Neural cell (in vitro differentiated cells): ENCODE results near the gene SERTAD1. TPM values are rescaled to one million over a fixed set of nuclear protein-coding genes. Genes with fewer than 3 reads are reported as not detected.

Experiments
- H2AFZ ChIP-seq: fragments of 200-600, 300-800 bp; sonication (generic), shearing (Covaris generic); 2 replicates; pipeline ENCODE4 v1.6.0; 2014; ENCODE audit warnings: low read depth, mild to moderate bottlenecking, antibody characterized with exemption, low read length, moderate library complexity
- H3F3A ChIP-seq: fragments of 200-600 bp; shearing (Covaris generic); 2 replicates; pipeline ENCODE4 v1.6.1; 2016; ENCODE audit warnings: mild to moderate bottlenecking, moderate library complexity, mixed read lengths, antibody characterized with exemption, low read length; ENCODE audit not compliant: insufficient read depth, poor library complexity, severe bottlenecking
- H3K27ac ChIP-seq: fragments of 200-600, 300-800 bp; sonication (generic), shearing (Covaris generic); 2 replicates; pipeline ENCODE4 v1.5.1; 2014; ENCODE audit warnings: mild to moderate bottlenecking, low read length, moderate library complexity
- H3K27me3 ChIP-seq: fragments of 300-800, 200-600 bp; sonication (generic), shearing (Covaris generic); 2 replicates; pipeline ENCODE4 v1.6.0; 2014; ENCODE audit warnings: mild to moderate bottlenecking, low read depth, low read length, moderate library complexity; ENCODE audit not compliant: insufficient read depth
- H3K36me3 ChIP-seq: fragments of 300-800, 200-600 bp; sonication (generic), shearing (Covaris generic); 2 replicates; pipeline ENCODE4 v1.5.1; 2014; ENCODE audit warnings: mild to moderate bottlenecking, antibody characterized with exemption, low read length, moderate library complexity; ENCODE audit not compliant: insufficient read depth
- H3K4me2 ChIP-seq: fragments of 300-800, 200-600 bp; sonication (generic), shearing (Covaris generic); 2 replicates; pipeline ENCODE4 v1.6.0; 2014; ENCODE audit warnings: mild to moderate bottlenecking, low read length
- H3K4me3 ChIP-seq: fragments of 300-800, 200-600 bp; sonication (generic), shearing (Covaris generic); 2 replicates; pipeline ENCODE4 v1.5.1; 2014; ENCODE audit warnings: mild to moderate bottlenecking, low read length, moderate library complexity
- H3K79me2 ChIP-seq: fragments of 200-600 bp; shearing (Covaris generic); replicated peaks from 2 replicates; pipeline ENCODE4 v1.6.0; 2014; ENCODE audit warnings: mild to moderate bottlenecking, low read length, moderate library complexity; ENCODE audit not compliant: insufficient read depth
- H3K9ac ChIP-seq: fragments of 300-800, 200-600 bp; sonication (generic), shearing (Covaris generic); 2 replicates; pipeline ENCODE4 v1.6.1; 2016; ENCODE audit warnings: mild to moderate bottlenecking, low read length, mixed read lengths
- H3K9me2 ChIP-seq: fragments of 200-600 bp; shearing (Covaris generic); 2 replicates; pipeline ENCODE4 v1.6.1; 2016; ENCODE audit warnings: mild to moderate bottlenecking, low read length, mixed read lengths; ENCODE audit not compliant: insufficient read depth
- H3K9me3 ChIP-seq: fragments of 200-600, 300-800 bp; sonication (generic), shearing (Covaris generic); 2 replicates; pipeline ENCODE4 v1.6.1; 2016; ENCODE audit warnings: mild to moderate bottlenecking, mixed run types, low read length, moderate library complexity, mixed read lengths
- H4K20me1 ChIP-seq: fragments of 200-600 bp; shearing (Covaris generic); 2 replicates; pipeline ENCODE4 v1.6.1; 2016; ENCODE audit warnings: mild to moderate bottlenecking, mixed run types; ENCODE audit not compliant: insufficient read depth
- EP300 ChIP-seq: fragments of 450-650 bp; conservative IDR thresholded peaks from 2 replicates; pipeline ENCODE4 v1.6.1; 2014; ENCODE audit warnings: antibody characterized with exemption, mild to moderate bottlenecking, moderate library complexity; ENCODE audit not compliant: poor library complexity, severe bottlenecking
- EZH2 ChIP-seq: fragments of 200-600, 300-800 bp; shearing (Covaris generic), sonication (generic); IDR thresholded peaks from 2 replicates; pipeline ENCODE4 v1.6.1; 2014; ENCODE audit warnings: antibody characterized with exemption, low read length, borderline replicate concordance, mild to moderate bottlenecking; ENCODE audit not compliant: insufficient read depth, poor library complexity, severe bottlenecking
- MXI1 ChIP-seq: fragments of 450-650 bp; conservative IDR thresholded peaks from 2 replicates; pipeline ENCODE4 v1.6.1; 2014; ENCODE audit warnings: antibody characterized with exemption, mild to moderate bottlenecking; ENCODE audit not compliant: poor library complexity, severe bottlenecking
- POLR2AphosphoS5 ChIP-seq: IDR thresholded peaks from 2 replicates; pipeline ENCODE4 v1.6.1; 2012
- RAD21 ChIP-seq: fragments of 450-650 bp; conservative IDR thresholded peaks from 2 replicates; pipeline ENCODE4 v1.6.1; 2014; ENCODE audit warnings: antibody characterized with exemption, mild to moderate bottlenecking, moderate library complexity
- SMC3 ChIP-seq: fragments of 450-650 bp; conservative IDR thresholded peaks from 2 replicates; pipeline ENCODE4 v1.6.1; 2014; ENCODE audit warnings: antibody characterized with exemption, mild to moderate bottlenecking, moderate library complexity; ENCODE audit not compliant: poor library complexity
- TAF1 ChIP-seq: IDR thresholded peaks from 2 replicates; pipeline ENCODE4 v1.6.1; 2012; ENCODE audit warnings: low read depth
- polyA plus RNA-seq: library from polyadenylated mRNA; depleted of rRNA; stranded (reverse); fragments of >200 nt; gene quantifications from 2 replicates; pipeline ENCODE4 v1.2.3, GENCODE V29; 2014
- TF ChIP-seq, protein P1 (sequence below): IDR thresholded peaks from 2 replicates; pipeline ENCODE4 v1.6.1; 2012; ENCODE audit warnings: borderline replicate concordance
- TF ChIP-seq, protein P2 (sequence below): fragments of 450-650 bp; IDR thresholded peaks from 2 replicates; pipeline ENCODE4 v1.5.1; 2014; ENCODE audit warnings: antibody characterized with exemption, mild to moderate bottlenecking, moderate library complexity; ENCODE audit not compliant: poor library complexity, severe bottlenecking

SERTAD1 gene
- polyA plus RNA-seq, 1 donor from 2014 or later, result 3.3 TPM

DNA sequence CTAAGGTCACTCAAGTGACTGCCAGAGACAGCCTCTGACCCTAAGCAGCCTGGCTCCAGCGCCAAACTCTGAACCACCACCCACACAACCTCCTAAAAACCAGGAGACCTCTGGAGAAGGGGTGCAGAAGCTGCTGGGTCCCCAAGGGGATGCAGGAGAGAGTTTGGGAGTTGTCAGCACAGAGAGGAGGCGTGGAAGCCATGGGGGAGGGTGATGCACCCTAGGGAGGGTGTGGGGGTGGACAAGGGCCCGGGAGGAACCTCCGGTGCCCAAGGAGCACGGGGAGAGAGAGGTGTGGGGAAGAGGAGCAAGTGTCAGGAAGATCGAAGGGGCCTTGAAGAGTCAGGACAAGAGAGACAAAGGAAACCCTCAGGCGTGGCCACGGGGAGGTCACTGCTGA lies 33.7 kb downstream of the SERTAD1 start:
- Histone ChIP-seq H3K36me3 (no peaks in the 10 kb centered on the region), H4K20me1 (no peaks in the 10 kb centered on the region), H3K9me3 (no peaks in the 10 kb centered on the region), H3F3A (no peaks in the 10 kb centered on the region), H3K79me2 (no peaks in the 10 kb centered on the region), H3K4me3 (no peak overlapping the region), H3K9me2 (no peaks in the 10 kb centered on the region), H3K27ac (no peak overlapping the region), H3K4me2 (no peak overlapping the region), H3K9ac (no peak overlapping the region), H3K27me3 (no peaks in the 10 kb centered on the region), H2AFZ (no peak overlapping the region)
- no peak for TF ChIP-seq EP300
- TF ChIP-seq SMC3, result no peak
- no peak for TF ChIP-seq MXI1
- TF ChIP-seq, protein P1, sequence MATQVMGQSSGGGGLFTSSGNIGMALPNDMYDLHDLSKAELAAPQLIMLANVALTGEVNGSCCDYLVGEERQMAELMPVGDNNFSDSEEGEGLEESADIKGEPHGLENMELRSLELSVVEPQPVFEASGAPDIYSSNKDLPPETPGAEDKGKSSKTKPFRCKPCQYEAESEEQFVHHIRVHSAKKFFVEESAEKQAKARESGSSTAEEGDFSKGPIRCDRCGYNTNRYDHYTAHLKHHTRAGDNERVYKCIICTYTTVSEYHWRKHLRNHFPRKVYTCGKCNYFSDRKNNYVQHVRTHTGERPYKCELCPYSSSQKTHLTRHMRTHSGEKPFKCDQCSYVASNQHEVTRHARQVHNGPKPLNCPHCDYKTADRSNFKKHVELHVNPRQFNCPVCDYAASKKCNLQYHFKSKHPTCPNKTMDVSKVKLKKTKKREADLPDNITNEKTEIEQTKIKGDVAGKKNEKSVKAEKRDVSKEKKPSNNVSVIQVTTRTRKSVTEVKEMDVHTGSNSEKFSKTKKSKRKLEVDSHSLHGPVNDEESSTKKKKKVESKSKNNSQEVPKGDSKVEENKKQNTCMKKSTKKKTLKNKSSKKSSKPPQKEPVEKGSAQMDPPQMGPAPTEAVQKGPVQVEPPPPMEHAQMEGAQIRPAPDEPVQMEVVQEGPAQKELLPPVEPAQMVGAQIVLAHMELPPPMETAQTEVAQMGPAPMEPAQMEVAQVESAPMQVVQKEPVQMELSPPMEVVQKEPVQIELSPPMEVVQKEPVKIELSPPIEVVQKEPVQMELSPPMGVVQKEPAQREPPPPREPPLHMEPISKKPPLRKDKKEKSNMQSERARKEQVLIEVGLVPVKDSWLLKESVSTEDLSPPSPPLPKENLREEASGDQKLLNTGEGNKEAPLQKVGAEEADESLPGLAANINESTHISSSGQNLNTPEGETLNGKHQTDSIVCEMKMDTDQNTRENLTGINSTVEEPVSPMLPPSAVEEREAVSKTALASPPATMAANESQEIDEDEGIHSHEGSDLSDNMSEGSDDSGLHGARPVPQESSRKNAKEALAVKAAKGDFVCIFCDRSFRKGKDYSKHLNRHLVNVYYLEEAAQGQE, result no peak
- no peak for TF ChIP-seq RAD21
- TF ChIP-seq POLR2AphosphoS5, result no peak
- TF ChIP-seq TAF1, result no peak
- TF ChIP-seq, protein P2, sequence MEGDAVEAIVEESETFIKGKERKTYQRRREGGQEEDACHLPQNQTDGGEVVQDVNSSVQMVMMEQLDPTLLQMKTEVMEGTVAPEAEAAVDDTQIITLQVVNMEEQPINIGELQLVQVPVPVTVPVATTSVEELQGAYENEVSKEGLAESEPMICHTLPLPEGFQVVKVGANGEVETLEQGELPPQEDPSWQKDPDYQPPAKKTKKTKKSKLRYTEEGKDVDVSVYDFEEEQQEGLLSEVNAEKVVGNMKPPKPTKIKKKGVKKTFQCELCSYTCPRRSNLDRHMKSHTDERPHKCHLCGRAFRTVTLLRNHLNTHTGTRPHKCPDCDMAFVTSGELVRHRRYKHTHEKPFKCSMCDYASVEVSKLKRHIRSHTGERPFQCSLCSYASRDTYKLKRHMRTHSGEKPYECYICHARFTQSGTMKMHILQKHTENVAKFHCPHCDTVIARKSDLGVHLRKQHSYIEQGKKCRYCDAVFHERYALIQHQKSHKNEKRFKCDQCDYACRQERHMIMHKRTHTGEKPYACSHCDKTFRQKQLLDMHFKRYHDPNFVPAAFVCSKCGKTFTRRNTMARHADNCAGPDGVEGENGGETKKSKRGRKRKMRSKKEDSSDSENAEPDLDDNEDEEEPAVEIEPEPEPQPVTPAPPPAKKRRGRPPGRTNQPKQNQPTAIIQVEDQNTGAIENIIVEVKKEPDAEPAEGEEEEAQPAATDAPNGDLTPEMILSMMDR, result no peak
- TF ChIP-seq EZH2, result no peak

DNA sequence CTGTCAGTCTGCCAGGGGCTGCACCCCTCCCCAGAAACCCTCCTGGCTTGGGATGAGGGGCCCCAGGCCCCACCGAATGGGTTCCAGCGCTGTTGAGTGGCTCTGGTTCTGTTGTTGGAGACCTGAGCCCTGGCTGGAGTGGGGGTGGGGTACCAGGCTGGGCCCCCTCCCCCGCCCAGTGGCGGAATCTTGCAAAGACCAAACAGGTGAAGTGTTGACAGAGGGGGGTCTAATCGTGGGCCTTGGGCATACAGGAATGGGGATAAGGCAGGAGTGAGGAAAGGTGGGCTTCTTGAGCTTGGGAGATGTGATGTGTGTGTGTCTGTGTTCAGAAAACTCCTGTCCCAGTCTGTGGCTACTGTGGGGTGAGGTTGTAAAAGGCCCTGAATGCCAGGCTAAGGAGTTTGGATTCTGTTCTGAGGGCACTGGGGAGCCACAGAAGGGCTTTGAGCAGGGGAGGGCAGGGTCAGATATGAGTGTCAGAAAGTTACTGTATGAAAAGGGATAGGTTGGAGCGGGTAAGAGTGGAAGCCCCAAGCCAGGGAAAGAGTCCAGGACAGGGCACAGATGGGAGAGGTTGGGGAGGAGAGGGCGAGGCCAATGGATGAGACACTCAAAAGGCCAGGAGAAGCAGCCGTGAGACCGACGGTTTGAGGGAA lies 35.6 kb downstream of the SERTAD1 start, which contains the start of gene HIPK4:
Gene HIPK4 (minus strand): TSS at position 98 of the 659 bp plus-strand sequence. CDS start 279 bp downstream, outside the sequence.
- Histone ChIP-seq H2AFZ (no peak within 1 kb of the TSS), H3K27ac (no peak within 1 kb of the TSS), H3K4me2 (no peak within 1 kb of the TSS), H3K27me3 (no peaks in the 10 kb centered on the region), H3F3A (no peaks in the 10 kb centered on the region), H3K9ac (no peak within 1 kb of the TSS), H3K36me3 (no peaks in the 10 kb centered on the region), H3K79me2 (no peaks in the 10 kb centered on the region), H3K9me3 (no peaks in the 10 kb centered on the region), H4K20me1 (no peaks in the 10 kb centered on the region), H3K9me2 (no peaks in the 10 kb centered on the region), H3K4me3 (no peak within 1 kb of the TSS)
- TF ChIP-seq SMC3, result no peak
- TF ChIP-seq, protein P1, result no peak
- TF ChIP-seq, protein P2, result no peak
